ENCODE measurements around the gene NCOA5. TPM values are rescaled to one million over a fixed set of nuclear protein-coding genes. Genes with fewer than 3 reads are reported as not detected.
A peak's percentile ranks its signal among the peaks of the same experiment; 100 is the strongest.

NCOA5 gene
- total RNA-seq, 4 donors from 2014 or later, result 14.7 to 21.5 (median 19.0) TPM

DNA sequence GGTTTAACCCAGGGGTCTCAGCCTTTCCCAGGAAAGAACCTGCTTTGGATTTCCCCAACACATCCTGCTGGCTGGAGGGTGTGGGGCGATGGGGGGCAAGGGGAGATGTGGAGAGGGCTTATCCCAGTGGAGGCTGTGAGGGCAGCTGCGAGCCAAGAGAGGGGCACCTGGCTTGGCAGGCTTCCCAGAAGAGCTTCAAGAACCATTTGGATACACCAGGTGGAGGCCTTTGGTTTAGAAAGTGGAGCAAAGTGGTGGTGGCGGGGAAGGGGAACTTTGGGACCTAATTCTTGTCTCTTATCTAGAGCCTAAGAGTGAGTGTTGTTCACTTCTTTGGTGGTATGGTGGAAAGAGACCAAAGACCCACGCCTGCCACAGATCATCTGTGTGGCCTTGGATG, 40.8 kb upstream of the NCOA5 start:
- in situ Hi-C loops (cut with MboI; ENCODE audit: low sequenced_read_pairs in 4 of 4) (loop anchor here in 3 of 4 donors (10.0 to 25.0 kb wide), 3 partner anchors 124 to 214 kb away; no protein-coding TSS in a partner anchor), intact Hi-C loops (cut with DNase I; ENCODE audit: low total_unique reads) (loop anchor here (5.0 kb wide), 1 partner anchor 42 kb away; no protein-coding TSS in a partner anchor)
- no peaks in the 10 kb centered on the region for H3K27me3 ChIP-seq
- no peak for ATAC-seq
- H3K4me1 ChIP-seq, result peaks cover 5 to 7% of the 10 kb centered on the region in 2 donors
- peak in 1 of 2 donors; percentile 5 for DNase-seq
- H3K4me3 ChIP-seq, result no peak overlapping the region
- no peaks in the 10 kb centered on the region for H3K36me3 ChIP-seq
- H3K9me3 ChIP-seq, result no peaks in the 10 kb centered on the region
- TF ChIP-seq, protein P1, sequence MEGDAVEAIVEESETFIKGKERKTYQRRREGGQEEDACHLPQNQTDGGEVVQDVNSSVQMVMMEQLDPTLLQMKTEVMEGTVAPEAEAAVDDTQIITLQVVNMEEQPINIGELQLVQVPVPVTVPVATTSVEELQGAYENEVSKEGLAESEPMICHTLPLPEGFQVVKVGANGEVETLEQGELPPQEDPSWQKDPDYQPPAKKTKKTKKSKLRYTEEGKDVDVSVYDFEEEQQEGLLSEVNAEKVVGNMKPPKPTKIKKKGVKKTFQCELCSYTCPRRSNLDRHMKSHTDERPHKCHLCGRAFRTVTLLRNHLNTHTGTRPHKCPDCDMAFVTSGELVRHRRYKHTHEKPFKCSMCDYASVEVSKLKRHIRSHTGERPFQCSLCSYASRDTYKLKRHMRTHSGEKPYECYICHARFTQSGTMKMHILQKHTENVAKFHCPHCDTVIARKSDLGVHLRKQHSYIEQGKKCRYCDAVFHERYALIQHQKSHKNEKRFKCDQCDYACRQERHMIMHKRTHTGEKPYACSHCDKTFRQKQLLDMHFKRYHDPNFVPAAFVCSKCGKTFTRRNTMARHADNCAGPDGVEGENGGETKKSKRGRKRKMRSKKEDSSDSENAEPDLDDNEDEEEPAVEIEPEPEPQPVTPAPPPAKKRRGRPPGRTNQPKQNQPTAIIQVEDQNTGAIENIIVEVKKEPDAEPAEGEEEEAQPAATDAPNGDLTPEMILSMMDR (IDR thresholded peaks at IDR 0.05 in 4 of 5, conservative IDR thresholded peaks at IDR 0.05 in 1 of 5), result no peak
- no peak for TF ChIP-seq POLR2A (IDR thresholded peaks at IDR 0.05)
- H3K27ac ChIP-seq, result no peak overlapping the region

DNA sequence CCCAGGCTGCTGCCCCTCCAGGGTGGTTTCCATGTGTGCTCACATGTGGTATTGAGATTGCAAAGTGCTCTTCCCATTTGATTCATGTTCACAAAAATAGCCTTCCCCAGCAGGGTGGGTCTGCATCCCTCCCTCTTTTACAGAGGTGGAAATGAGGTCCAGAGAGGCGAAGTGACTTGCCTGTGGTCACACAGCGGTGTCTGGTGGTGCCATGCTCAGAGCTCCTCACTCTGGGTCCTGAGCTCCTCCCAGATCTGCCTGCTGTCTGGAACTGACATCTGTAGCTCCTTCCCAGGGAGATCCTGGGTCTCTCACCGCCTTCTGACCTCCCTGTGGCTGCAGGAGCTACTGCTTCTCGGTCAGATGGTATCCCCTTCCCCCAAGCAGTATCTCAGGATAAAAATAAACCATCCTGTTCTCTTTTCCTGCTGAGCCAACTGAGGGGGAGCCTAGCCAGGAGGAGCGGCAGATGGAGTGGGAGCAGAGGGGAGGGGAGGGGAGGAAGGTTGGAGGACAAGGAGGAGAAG, 40.3 kb upstream of the NCOA5 start:
- in situ Hi-C loops (cut with MboI; ENCODE audit: low sequenced_read_pairs in 4 of 4), result loop anchor here in 3 of 4 donors (10.0 to 25.0 kb wide), 4 partner anchors 125 to 225 kb away; no protein-coding TSS in a partner anchor
- Histone ChIP-seq H3K27me3 (no peaks in the 10 kb centered on the region), H3K36me3 (no peaks in the 10 kb centered on the region), H3K4me3 (no peak overlapping the region), H3K4me1 (peaks cover 5 to 7% of the 10 kb centered on the region in 2 donors), H3K9me3 (no peaks in the 10 kb centered on the region), H3K27ac (no peak overlapping the region)
- TF ChIP-seq, protein P1 (IDR thresholded peaks at IDR 0.05 in 4 of 5, conservative IDR thresholded peaks at IDR 0.05 in 1 of 5), result no peak
- no peak for TF ChIP-seq POLR2A (IDR thresholded peaks at IDR 0.05)
- DNase-seq (peak in 1 of 2 donors; percentile 3), ATAC-seq (no peak)
- intact Hi-C loops (cut with DNase I; ENCODE audit: low total_unique reads), result loop anchor here (5.0 kb wide), 1 partner anchor 42 kb away; no protein-coding TSS in a partner anchor

DNA sequence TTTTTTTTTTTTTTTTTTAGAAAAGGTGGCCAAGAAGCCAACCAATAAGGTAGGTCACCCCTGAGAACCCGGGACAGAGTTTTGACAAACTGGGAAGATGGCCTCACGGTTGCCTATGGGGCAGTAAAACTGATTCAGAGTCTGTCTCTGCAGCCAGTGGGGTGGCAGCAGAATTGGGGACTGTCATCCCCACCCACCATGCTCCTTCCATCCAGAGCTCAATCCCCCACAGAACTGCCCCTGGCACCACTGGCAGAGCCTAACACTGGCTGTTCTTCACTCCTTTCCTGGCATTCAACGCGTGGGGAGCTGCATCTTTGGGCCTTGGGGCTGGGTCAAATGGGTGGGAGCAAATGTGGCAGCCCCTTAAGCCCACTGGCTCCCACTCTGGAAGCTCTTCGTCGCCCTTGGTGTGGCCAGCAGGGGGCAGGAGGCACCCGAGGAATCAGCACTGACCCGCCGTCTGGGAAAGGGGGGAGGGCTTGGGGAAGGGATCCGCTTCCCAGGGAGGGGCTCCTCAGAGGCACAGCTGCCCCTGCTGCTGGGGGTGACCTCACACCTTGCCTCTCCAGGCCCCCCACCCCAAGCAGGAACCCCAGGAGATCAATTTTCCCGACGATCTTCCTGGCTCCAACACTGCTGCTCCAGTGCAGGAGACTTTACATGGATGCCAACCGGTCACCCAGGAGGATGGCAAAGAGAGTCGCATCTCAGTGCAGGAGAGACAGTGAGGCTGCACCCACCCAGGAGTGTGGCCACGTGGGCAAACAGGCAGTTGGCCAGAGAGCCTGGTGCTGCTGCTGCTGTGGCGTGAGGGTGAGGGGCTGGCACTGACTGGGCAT, 38.8 kb upstream of the NCOA5 start:
- intact Hi-C loops (cut with DNase I; ENCODE audit: low total_unique reads), result no loop called here
- in situ Hi-C loops (cut with MboI; ENCODE audit: low sequenced_read_pairs in 4 of 4), result loop anchor here in 2 of 4 donors (10.0 to 25.0 kb wide), 2 partner anchors 209 to 226 kb away; no protein-coding TSS in a partner anchor
- peak in 1 of 2 donors; percentile 12 for DNase-seq
- Histone ChIP-seq H3K9me3 (no peaks in the 10 kb centered on the region), H3K36me3 (no peaks in the 10 kb centered on the region), H3K27ac (no peak overlapping the region), H3K27me3 (no peaks in the 10 kb centered on the region), H3K4me1 (peaks cover 5 to 7% of the 10 kb centered on the region in 2 donors), H3K4me3 (no peak overlapping the region)
- ATAC-seq, result no peak
- TF ChIP-seq, protein P1 (IDR thresholded peaks at IDR 0.05 in 4 of 5, conservative IDR thresholded peaks at IDR 0.05 in 1 of 5), result peak; percentile 50 to 63 (median 56)
- no peak for TF ChIP-seq POLR2A (IDR thresholded peaks at IDR 0.05)

DNA sequence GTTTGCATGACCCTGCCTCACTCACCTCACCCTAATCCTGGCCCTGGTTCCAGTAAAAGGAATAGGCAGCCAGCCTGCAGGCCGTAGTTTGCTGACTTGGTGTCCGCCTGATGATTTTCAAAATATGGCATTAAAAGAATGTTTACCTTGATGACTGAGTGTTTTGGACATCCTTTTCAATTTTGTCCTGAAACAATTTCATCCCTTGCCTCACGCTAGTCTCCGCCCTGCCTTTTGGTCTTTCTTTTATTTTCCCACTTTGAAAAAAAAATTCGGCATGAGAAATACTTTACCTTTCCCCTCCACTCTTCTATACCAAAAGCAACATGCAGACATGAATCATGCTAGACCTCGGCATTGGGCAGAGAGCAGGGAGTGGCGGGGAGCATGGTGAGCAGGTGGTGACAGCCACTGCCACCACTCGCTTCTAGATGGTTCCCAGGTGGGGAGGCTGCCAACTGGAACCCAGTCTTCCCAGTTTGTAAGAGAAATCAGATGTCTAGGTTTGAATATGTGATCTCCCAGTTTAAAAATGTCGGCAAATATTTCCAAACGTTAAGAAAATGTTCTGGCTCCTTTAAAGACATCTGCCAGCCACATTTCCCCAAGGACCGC, 37.7 kb upstream of the NCOA5 start:
- intact Hi-C loops (cut with DNase I; ENCODE audit: low total_unique reads), result no loop called here

More for the DNA sequence above, 37.7 kb upstream of the NCOA5 start:
- DNase-seq (no peak), ATAC-seq (no peak)
- Histone ChIP-seq H3K4me3 (no peak overlapping the region), H3K9me3 (no peaks in the 10 kb centered on the region), H3K4me1 (peaks cover 5 to 7% of the 10 kb centered on the region in 2 donors), H3K27me3 (no peaks in the 10 kb centered on the region), H3K27ac (no peak overlapping the region), H3K36me3 (no peaks in the 10 kb centered on the region)
- in situ Hi-C loops (cut with MboI; ENCODE audit: low sequenced_read_pairs in 4 of 4), result loop anchor here in 2 of 4 donors (10.0 to 25.0 kb wide), 2 partner anchors 210 to 227 kb away; no protein-coding TSS in a partner anchor
- TF ChIP-seq, protein P1 (IDR thresholded peaks at IDR 0.05 in 4 of 5, conservative IDR thresholded peaks at IDR 0.05 in 1 of 5), result no peak
- TF ChIP-seq POLR2A (IDR thresholded peaks at IDR 0.05), result no peak
